Esophagus squamous epithelium (tissue), 4 donors: ENCODE measurements around the gene DACT2.

Experiments used
- CTCF ChIP-seq, 6 experiments: fragments of 450-650 bp in 4 of 6; fragments of 200-600 bp in 2 of 6; sonication (generic) in 2 of 6; IDR thresholded peaks; one replicate each; pipeline ENCODE4 v1.5.1; 2016 to 2019; ENCODE audit warnings: antibody characterized with exemption in 6 of 6, mild to moderate bottlenecking in 4 of 6, moderate library complexity in 4 of 6
- POLR2A ChIP-seq, 4 donors: fragments of 450-650 bp; IDR thresholded peaks; one replicate each; pipeline ENCODE4 v1.6.1; 2017; ENCODE audit warnings: antibody characterized with exemption in 4 of 4, mild to moderate bottlenecking in 4 of 4, moderate library complexity in 3 of 4

- no peak for TF ChIP-seq CTCF (IDR thresholded peaks at IDR 0.05)
- no peak for TF ChIP-seq POLR2A (IDR thresholded peaks at IDR 0.05)
Observed at GRCh38 chr6:168310945-168311344, 8.6 kb downstream of the DACT2 start.
